ENCODE measurements around the gene ATP2B1. TPM values are rescaled to one million over a fixed set of nuclear protein-coding genes. Genes with fewer than 3 reads are reported as not detected.
"Not testable (repeated sequence)": the region's sequence is repeated elsewhere in the genome, so short reads cannot be mapped to it uniquely, and the experiment has no call there.

Gene ATP2B1
- polyA plus RNA-seq, 1 donor from 2014 or later: 102 TPM

- Mint-ChIP-seq H3K27me3 (no peaks in the 10 kb centered on the region), H3K9me3 (no peaks in the 10 kb centered on the region), H3K36me3 (no peaks in the 10 kb centered on the region)
Observed at GRCh38 chr12:89706986-89707702, 1.5 kb downstream of the ATP2B1 start.

GRCh38 chr12:89706551-89706950 lies 2.1 kb downstream of the ATP2B1 start:
- Mint-ChIP-seq H3K4me1 (peaks cover 34 to 62% (median 43%) of the 10 kb centered on the region in 3 donors), H3K4me3 (peak overlapping the region; percentile 96 to 100 (median 99)), H3K36me3 (no peaks in the 10 kb centered on the region), H3K9me3 (no peaks in the 10 kb centered on the region), H3K27me3 (no peaks in the 10 kb centered on the region), H3K27ac (peak overlapping the region; percentile 98 to 100 (median 99))

More at GRCh38 chr12:89706986-89707702, 1.5 kb downstream of the ATP2B1 start:
- H3K4me3 Mint-ChIP-seq: peak overlapping the region; percentile 96 to 100 (median 99)
- peak overlapping the region; percentile 98 to 100 (median 99) for H3K27ac Mint-ChIP-seq
- peaks cover 36 to 59% (median 42%) of the 10 kb centered on the region in 3 donors for H3K4me1 Mint-ChIP-seq

GRCh38 chr12:89704457-89704856 lies 4.2 kb downstream of the ATP2B1 start:
- Mint-ChIP-seq H3K4me3 (peak overlapping the region; percentile 44 to 100 (median 80)), H3K27ac (peak overlapping the region in 1 of 3 donors; percentile 58), H3K4me1 (peaks cover 48 to 68% (median 55%) of the 10 kb centered on the region in 3 donors), H3K36me3 (no peaks in the 10 kb centered on the region), H3K9me3 (no peaks in the 10 kb centered on the region), H3K27me3 (no peaks in the 10 kb centered on the region)

- Mint-ChIP-seq H3K4me1 (peaks cover 50 to 75% (median 61%) of the 10 kb centered on the region in 3 donors), H3K4me3 (peak overlapping the region in 3 of 4 donors; percentile 50 to 81 (median 72)), H3K36me3 (no peaks in the 10 kb centered on the region), H3K27ac (peak overlapping the region in 1 of 3 donors; percentile 45), H3K27me3 (no peaks in the 10 kb centered on the region), H3K9me3 (no peaks in the 10 kb centered on the region)
Observed at GRCh38 chr12:89703768-89704167, 4.9 kb downstream of the ATP2B1 start.

GRCh38 chr12:89702503-89702902 lies 6.1 kb downstream of the ATP2B1 start:
- Mint-ChIP-seq H3K9me3 (no peaks in the 10 kb centered on the region), H3K4me3 (peak overlapping the region in 3 of 4 donors; percentile 4 to 50 (median 36))

GRCh38 chr12:89701606-89702206 lies 6.9 kb downstream of the ATP2B1 start:
- no peaks in the 10 kb centered on the region for H3K36me3 Mint-ChIP-seq
- no peak overlapping the region for H3K27ac Mint-ChIP-seq
- H3K4me3 Mint-ChIP-seq: peak overlapping the region in 2 of 4 donors; percentile 50 to 77

More at GRCh38 chr12:89702503-89702902, 6.1 kb downstream of the ATP2B1 start:
- H3K27me3 Mint-ChIP-seq: no peaks in the 10 kb centered on the region
- H3K36me3 Mint-ChIP-seq: no peaks in the 10 kb centered on the region
- H3K4me1 Mint-ChIP-seq: peaks cover 62 to 84% (median 74%) of the 10 kb centered on the region in 3 donors
- no peak overlapping the region for H3K27ac Mint-ChIP-seq

GRCh38 chr12:89700191-89700810 lies 8.3 kb downstream of the ATP2B1 start:
- no peaks in the 10 kb centered on the region for H3K9me3 Mint-ChIP-seq
- H3K4me1 Mint-ChIP-seq: peaks cover 69 to 84% (median 78%) of the 10 kb centered on the region in 3 donors
- H3K27ac Mint-ChIP-seq: peak overlapping the region in 1 of 3 donors; percentile 83
- no peaks in the 10 kb centered on the region for H3K36me3 Mint-ChIP-seq
- no peaks in the 10 kb centered on the region for H3K27me3 Mint-ChIP-seq
- peak overlapping the region in 2 of 4 donors; percentile 71 to 77 for H3K4me3 Mint-ChIP-seq

More at GRCh38 chr12:89701606-89702206, 6.9 kb downstream of the ATP2B1 start:
- H3K4me1 Mint-ChIP-seq: peaks cover 68 to 86% (median 80%) of the 10 kb centered on the region in 3 donors
- H3K9me3 Mint-ChIP-seq: no peaks in the 10 kb centered on the region
- H3K27me3 Mint-ChIP-seq: no peaks in the 10 kb centered on the region

GRCh38 chr12:89698607-89699006 lies 10.0 kb downstream of the ATP2B1 start:
- Mint-ChIP-seq H3K4me3 (peak overlapping the region in 3 of 4 donors; percentile 5 to 33 (median 7)), H3K27ac (peak overlapping the region in 1 of 3 donors; percentile 22)

GRCh38 chr12:89697728-89698127 lies 10.9 kb downstream of the ATP2B1 start:
- H3K9me3 Mint-ChIP-seq, H3K27me3 Mint-ChIP-seq, H3K36me3 Mint-ChIP-seq: not testable (repeated sequence)
- peaks cover 73 to 84% (median 79%) of the 10 kb centered on the region in 3 donors for H3K4me1 Mint-ChIP-seq
- H3K27ac Mint-ChIP-seq: peak overlapping the region in 2 of 3 donors; percentile 14 to 22
- peak overlapping the region in 2 of 4 donors; percentile 33 to 83 for H3K4me3 Mint-ChIP-seq

More at GRCh38 chr12:89698607-89699006, 10.0 kb downstream of the ATP2B1 start:
- Mint-ChIP-seq H3K4me1 (peaks cover 69 to 80% (median 76%) of the 10 kb centered on the region in 3 donors), H3K27me3 (no peaks in the 10 kb centered on the region), H3K36me3 (no peaks in the 10 kb centered on the region), H3K9me3 (no peaks in the 10 kb centered on the region)

GRCh38 chr12:89697296-89697695 lies 11.3 kb downstream of the ATP2B1 start:
- Mint-ChIP-seq H3K4me1 (peaks cover 72 to 82% (median 78%) of the 10 kb centered on the region in 3 donors), H3K27ac (peak overlapping the region in 2 of 3 donors; percentile 11 to 15), H3K4me3 (peak overlapping the region in 3 of 4 donors; percentile 33 to 70 (median 47)), H3K27me3 (no peaks in the 10 kb centered on the region), H3K9me3 (no peaks in the 10 kb centered on the region), H3K36me3 (no peaks in the 10 kb centered on the region)

GRCh38 chr12:89695830-89696229 lies 12.8 kb downstream of the ATP2B1 start:
- Mint-ChIP-seq H3K9me3 (no peaks in the 10 kb centered on the region), H3K36me3 (no peaks in the 10 kb centered on the region), H3K27me3 (no peaks in the 10 kb centered on the region), H3K27ac (peak overlapping the region; percentile 1 to 24 (median 15)), H3K4me1 (peaks cover 78 to 86% (median 80%) of the 10 kb centered on the region in 3 donors), H3K4me3 (peak overlapping the region in 3 of 4 donors; percentile 22 to 65 (median 43))

GRCh38 chr12:89695100-89695499 lies 13.5 kb downstream of the ATP2B1 start:
- no peak overlapping the region for H3K27ac Mint-ChIP-seq
- no peaks in the 10 kb centered on the region for H3K36me3 Mint-ChIP-seq
- H3K4me1 Mint-ChIP-seq: peaks cover 75 to 83% (median 78%) of the 10 kb centered on the region in 3 donors
- H3K9me3 Mint-ChIP-seq: no peaks in the 10 kb centered on the region
- no peaks in the 10 kb centered on the region for H3K27me3 Mint-ChIP-seq
- peak overlapping the region in 1 of 4 donors; percentile 35 for H3K4me3 Mint-ChIP-seq

GRCh38 chr12:89694542-89694941 lies 14.1 kb downstream of the ATP2B1 start:
- H3K9me3 Mint-ChIP-seq: no peaks in the 10 kb centered on the region
- peaks cover 74 to 82% (median 77%) of the 10 kb centered on the region in 3 donors for H3K4me1 Mint-ChIP-seq
- peak overlapping the region in 1 of 4 donors; percentile 37 for H3K4me3 Mint-ChIP-seq
- H3K36me3 Mint-ChIP-seq: no peaks in the 10 kb centered on the region
- no peaks in the 10 kb centered on the region for H3K27me3 Mint-ChIP-seq
- peak overlapping the region in 1 of 3 donors; percentile 7 for H3K27ac Mint-ChIP-seq

- peaks cover 78 to 82% (median 80%) of the 10 kb centered on the region in 3 donors for H3K4me1 Mint-ChIP-seq
- H3K4me3 Mint-ChIP-seq: peak overlapping the region in 2 of 4 donors; percentile 61 to 69
- H3K9me3 Mint-ChIP-seq: no peaks in the 10 kb centered on the region
- H3K36me3 Mint-ChIP-seq: no peaks in the 10 kb centered on the region
- H3K27me3 Mint-ChIP-seq: no peaks in the 10 kb centered on the region
- H3K27ac Mint-ChIP-seq: peak overlapping the region in 1 of 3 donors; percentile 7
Observed at GRCh38 chr12:89693639-89694202, 14.9 kb downstream of the ATP2B1 start.

Data from IgD-negative memory B cell (primary cell).